Measurements from ENCODE around the gene LCN6. TPM values are rescaled to one million over a fixed set of nuclear protein-coding genes. Genes with fewer than 3 reads are reported as not detected.

LCN6 gene
- total RNA-seq, 1 donor from 2014 or later, result not detected

DNA sequence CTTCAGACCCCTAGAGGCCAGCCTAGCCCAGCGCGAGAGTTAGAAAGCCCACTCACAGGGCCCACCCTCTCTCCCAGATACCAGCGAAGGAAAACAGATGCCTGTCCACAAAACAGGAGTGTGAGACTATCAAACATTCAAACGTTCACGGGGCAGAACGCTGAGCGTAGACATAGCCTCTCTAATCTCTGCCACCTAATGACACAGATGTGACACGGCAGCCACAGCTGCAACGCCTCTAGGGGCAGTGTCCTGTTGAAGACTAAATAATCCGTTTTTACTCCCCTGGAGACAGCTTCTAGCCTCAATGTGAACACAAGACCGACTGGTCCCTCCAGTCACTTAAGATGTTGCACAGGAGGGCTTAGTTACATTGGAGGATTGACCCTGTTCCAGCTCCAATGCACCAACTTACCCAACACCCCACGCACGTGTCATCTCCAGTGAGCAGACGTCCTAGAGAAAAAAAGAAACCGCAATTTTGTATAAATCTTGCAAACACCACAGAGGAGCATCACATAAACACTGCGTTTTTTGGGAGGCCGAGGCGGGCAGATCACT lies 21.6 kb downstream of the LCN6 start:
- DNase-seq (ENCODE audit: low read depth, low spot score), result no peak

DNA sequence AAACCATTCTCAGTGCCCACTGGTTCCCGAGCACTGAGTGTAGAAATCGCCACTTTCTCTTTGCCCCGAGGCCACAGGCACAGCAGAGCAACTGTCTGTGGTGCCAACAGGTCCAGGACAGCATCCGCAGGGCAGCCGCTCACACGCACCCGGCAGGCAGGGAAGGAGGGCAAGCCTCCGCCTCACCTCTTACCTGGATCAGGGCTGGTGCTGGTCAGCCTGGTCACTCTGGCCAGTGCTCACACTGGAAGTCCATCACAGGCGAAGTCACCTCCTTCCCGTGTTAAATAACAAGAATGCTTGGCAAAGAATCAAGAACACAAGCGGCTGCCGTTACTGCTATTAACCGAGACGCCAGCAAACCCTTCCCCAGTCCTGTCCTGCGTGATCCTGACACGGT lies 22.2 kb downstream of the LCN6 start:
- no peak for DNase-seq (ENCODE audit: low read depth, low spot score)

DNA sequence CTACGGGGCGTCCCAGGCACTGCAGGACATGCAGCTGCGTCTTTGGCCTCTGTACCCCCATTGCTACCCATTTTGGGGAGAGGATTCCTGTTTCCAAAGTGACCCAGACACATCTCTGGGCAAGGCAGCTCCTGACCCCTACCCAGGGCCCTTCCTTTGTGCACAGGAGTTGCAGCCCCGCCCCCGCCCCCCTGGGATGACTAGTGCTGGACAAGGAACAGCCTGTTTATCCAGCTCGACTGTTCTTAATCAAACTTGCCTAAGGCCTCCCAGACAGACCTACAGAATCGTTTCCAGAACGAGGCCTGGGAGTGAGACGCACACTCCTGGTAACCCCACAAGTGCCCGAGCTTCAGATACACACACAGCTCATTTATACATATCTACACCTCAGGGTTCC lies 22.7 kb downstream of the LCN6 start:
- DNase-seq (ENCODE audit: low read depth, low spot score), result peak; percentile 48

DNA sequence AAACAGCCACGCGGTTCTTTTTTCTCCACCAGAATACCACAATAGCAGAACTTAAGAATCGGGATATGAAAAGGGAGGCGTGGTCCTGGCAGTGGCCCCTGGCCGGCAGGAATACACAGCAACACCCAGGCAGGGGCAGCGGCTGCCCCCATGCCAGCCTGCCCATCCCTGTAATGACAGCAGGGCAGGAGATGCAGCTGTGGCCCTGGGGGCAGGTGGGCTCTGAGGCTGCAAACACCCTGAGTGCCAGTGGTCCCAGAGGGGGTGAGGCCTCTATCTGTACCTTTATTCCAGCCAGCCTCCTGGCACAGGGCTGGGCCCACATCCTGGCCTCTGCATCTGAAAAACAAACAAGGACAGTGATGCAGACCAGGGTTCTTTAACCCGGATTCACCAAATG lies 23.6 kb downstream of the LCN6 start:
- no peak for DNase-seq (ENCODE audit: low read depth, low spot score)

DNA sequence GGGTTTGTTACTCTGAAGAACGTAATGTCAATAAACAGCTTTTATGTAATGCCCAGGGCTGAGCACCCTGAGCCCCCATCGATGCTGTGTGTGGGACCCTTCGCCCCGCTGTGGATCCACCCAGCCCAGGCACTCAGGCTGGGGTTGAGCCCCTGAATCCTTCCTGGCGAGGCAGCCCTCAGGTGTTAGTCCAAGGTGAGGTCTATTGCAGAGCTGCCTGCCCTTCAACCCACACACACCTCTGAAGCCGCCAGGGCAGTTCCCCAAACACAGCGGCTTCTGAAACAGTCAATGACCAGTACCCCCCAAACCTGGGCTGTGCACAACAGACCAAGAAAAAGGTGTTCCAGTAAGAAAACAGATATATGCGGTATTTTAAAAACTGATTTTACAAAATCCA lies 24.3 kb downstream of the LCN6 start:
- DNase-seq (ENCODE audit: low read depth, low spot score), result no peak

DNA sequence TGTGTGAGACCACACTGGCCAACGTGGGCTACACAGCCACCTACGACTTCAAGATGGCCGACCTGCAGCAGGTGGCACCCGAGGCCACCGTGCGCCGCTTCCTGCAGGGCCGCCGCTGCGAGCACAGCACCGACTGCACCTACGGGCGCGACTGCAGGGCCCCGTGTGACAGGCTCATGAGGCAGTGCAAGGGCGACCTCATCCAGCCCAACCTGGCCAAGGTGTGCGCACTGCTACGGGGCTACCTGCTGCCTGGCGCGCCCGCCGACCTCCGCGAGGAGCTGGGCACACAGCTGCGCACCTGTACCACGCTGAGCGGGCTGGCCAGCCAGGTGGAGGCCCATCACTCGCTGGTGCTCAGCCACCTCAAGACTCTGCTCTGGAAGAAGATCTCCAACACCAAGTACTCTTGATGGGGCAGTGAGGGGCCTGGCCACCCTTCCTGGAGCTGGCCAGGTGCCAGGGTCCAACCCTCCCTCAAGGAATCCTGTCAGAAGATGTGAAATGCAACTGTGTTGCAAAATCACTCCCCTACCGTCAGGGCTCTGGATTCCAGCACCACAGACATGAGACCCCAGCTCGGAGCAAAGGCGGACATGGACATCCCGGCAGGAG lies 24.9 kb downstream of the LCN6 start:
- no peak for DNase-seq (ENCODE audit: low read depth, low spot score)

DNA sequence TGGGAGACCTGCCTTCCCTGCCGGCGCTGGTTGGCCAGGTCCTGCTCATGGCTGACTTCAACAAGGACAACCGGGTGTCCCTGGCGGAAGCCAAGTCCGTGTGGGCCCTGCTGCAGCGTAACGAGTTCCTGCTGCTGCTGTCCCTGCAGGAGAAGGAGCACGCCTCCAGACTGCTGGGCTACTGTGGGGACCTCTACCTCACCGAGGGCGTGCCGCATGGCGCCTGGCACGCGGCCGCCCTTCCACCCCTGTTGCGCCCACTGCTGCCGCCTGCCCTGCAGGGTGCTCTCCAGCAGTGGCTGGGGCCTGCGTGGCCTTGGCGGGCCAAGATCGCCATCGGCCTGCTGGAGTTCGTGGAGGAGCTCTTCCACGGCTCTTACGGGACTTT lies 25.4 kb downstream of the LCN6 start:
- DNase-seq (ENCODE audit: low read depth, low spot score), result no peak

DNA sequence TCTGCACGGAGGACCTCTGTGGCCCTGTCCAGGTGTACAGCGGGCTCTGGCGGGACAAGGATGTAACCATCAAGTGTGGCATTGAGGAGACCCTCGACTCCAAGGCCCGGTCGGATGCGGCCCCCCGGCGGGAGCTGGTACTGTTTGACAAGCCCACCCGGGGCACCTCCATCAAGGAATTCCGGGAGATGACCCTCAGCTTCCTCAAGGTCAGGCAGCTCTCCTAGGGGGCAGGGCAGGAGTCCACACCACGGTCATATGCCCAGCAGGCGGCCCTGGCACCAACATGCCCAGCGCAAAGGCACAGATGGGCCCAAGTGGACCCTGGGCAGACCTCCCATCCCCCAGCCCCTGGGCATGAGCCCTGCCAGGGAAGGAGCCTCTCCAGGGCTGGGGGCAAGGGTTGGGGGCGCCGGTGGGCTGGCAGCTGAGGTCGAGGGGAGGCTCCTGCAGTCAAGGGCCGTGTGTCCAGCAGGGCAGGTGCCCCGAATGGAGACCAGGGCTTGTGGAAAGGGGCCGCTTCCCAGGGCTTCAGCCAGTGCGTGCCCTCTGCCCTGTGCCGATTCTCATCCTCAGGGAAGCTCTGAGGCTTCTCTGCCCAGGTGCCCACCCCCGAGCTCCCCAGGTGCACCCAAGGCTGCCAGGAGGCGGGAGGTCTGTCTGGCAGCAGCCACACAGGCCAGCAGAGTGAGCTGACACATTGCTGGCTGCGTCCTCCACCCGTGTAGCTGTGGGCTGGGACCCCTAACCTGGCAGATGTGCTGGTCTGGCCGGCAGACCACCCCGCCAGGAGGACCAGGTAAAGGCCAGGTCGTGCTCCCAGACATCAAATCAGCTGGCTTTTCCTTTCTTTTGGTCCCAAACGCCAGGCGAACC lies 26.0 kb downstream of the LCN6 start:
- no peak for DNase-seq (ENCODE audit: low read depth, low spot score)

DNA sequence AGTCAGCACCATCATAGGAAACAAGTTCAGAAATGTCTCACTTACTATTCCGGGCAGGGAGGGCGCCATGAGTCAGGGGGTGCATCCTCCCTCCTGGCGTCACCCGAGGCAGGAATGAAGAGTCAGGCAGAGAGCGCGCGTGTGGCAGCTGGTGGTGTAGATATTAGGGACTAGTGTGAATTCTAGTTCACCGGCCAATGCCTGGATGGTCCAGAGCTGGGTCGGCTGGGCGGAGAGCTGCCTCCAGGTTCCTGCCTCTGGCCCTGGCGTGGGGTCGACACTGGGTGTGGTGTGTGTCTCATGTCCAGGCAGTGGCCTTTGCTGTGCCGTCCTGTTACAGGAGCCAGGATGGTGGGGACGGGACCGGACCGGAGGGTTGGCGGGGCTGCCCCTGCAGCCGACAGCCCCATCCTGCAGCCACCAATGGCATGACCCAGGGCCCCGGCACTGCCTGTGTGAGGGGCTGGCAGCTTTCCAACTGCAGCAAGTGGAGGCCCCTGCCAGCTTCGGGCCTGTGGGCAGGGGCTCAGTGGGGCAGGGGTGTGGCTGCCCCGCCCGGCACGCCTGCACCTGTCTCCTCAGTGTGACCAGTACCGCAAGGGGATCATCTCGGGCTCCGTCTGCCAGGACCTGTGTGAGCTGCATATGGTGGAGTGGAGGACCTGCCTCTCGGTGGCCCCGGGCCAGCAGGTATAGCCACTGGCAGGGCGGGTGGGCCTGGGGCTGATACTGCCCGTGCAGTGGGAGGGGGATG lies 26.8 kb downstream of the LCN6 start:
- peak; percentile 61 for DNase-seq (ENCODE audit: low read depth, low spot score)

DNA sequence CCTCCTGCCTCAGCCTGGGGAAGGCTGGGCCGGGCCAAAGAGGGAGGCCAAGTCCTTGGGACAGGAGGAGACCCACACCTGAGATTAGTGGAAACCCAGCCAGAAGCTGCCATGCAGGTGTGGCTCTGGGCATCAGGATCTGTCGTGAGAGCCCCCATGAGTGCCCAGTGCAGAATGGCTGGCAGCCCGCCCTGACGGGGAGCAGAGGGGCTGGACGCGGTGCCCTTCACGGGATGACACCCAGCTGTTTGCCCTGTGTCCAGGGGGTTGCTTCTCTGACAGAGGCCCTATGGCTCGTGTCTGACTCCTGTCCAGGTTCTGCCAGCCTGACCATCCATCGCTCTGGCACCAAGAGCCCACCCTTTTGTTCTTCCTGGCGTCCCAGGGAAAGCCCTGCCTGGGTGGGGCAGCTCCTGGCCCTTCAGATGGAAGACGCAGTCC lies 27.4 kb downstream of the LCN6 start:
- DNase-seq (ENCODE audit: low read depth, low spot score), result no peak

DNA sequence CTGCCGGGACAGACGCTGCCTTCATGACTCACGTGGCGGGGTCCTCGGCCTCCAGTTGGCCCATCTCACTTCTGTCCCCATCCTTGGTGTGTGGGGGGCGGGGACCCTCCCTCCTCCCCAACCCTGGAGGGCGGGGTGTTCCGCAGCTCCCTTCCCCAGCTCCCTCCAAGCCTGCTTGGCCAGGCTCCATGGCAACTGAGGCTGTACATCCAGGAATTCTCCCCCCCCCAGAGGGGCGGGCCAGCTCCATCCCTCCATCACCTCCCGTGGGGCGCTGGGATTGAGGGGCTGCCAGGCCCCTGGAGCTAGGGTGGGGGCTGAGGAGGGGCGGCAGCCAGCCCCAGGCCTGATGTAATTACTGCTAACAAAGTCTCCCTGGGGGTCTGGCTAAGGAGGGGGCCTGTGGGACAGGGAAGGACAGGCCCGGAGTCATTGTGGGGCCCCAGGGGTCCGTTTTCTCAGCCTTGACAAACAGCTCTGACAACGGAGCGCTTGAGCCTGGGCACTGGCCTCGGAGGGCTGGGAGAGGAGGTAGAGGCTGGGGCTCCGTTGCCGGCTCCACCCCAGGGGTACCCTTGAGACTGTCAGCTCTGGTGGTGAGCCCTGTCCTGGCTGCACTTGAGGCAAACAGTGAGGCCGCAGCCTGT lies 28.0 kb downstream of the LCN6 start:
- no peak for DNase-seq (ENCODE audit: low read depth, low spot score)

DNA sequence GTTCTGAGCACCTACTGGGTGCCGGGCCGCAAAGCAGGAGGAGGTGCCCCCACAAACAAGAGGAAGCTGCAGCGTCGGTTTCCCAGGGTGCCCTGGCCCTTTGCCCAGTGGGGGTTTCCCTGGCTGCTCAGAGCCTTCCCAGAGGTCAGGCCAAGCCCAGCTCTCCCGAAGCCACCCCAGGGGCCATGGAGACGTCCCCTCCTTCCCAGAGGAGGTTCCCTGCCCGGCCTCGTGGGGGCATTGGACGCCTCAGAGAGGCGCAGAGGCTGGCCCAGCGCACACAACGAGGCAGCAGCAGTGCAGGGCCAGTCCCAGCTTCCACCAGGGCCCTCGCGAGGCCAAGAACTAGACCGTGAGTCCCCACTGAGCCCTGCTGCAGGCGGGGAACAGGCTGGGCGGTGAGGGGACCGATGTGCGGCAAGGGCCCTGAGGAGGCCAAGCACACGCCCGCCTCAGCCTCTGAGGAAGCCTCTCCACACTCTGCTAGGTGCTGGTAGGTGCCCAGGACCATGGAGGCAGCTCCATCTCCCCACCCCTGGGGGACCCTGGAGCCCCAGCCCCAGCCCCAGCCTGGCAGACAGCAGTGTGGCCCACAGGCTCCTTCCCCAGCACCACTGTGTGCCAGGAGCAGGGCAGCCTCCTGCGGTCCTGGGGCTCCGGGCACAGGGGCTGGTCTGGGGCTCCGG lies 29.0 kb downstream of the LCN6 start:
- no peak for DNase-seq (ENCODE audit: low read depth, low spot score)

DNA sequence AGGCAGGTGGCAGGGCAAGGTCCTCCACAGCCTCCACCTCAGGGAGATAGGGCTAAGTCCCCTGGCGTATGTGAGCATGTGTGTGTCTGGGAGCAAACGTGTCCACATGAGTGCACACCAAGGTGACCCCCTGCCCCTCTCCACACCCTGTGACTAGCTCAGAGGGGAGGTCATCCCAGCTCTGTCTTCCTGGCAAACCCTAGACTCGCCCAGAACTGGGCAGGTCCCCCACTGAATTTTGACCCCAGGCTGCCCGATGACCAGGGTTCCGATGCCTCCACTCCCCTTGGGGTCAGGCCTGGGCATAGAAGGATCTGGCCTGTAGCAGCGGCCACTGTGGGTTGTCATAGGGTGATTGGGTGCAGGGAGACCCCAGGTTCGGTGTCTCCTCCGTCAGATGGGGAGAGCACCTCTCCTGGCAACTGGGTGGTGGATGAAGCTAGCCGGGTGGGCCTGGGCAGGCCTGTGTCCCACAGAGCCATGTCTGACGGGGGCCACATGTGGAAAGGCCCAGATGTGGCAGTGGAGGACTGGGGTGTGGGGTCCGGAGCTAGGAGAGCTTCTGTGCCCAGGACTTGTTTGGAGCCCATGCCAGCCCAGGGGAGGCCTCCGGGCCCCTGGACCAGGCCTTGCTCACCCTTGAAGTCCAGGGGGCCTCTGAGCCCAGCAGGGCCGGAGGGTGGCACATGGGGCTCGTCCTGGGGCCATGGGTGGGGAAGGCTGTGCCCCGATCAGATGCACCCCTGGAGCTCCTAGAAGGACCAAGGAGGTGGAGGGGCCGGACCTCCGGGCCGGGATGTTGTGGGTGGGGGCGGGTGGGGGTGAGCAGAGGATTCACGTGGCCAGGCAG lies 29.8 kb downstream of the LCN6 start:
- no peak for DNase-seq (ENCODE audit: low read depth, low spot score)

DNA sequence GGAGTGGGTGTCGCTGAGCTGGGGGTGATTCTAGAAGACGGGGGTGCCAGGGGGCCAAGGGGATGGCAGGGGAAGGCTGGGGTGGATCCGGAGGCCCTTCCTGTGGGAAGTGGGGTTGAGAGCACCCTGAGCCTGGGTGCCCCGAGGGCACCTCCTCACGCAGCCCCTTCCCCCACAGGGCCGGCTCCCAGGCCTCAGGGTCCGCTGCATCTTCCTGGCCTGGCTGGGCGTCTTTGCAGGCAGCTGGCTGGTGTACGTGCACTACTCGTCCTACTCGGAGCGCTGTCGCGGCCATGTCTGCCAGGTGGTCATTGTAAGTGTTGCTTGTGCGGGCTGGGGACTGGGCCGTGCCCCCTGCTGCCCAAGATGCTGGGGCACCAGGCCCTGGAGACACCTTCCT lies 30.9 kb downstream of the LCN6 start:
- DNase-seq (ENCODE audit: low read depth, low spot score), result no peak

DNA sequence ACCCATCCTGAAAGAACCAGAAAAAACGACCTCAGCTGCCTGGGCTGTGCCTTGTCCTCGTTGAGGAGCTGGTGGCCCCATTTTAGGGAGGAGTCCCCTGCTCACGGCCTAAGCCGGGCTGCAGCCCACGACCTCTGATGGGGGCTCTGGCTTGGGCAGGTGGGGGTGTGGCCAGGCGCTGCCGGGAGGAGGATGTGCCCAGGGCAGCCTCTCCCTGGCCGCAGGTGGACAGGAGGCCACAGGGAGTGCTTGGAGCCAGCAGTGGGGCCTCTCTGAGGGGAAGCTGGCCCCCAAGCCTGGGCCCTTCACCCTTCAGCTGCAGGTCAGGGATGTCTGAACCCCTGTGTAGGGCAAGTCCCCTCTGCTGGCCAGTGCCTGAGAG lies 33.4 kb downstream of the LCN6 start:
- DNase-seq (ENCODE audit: low read depth, low spot score), result no peak

DNA sequence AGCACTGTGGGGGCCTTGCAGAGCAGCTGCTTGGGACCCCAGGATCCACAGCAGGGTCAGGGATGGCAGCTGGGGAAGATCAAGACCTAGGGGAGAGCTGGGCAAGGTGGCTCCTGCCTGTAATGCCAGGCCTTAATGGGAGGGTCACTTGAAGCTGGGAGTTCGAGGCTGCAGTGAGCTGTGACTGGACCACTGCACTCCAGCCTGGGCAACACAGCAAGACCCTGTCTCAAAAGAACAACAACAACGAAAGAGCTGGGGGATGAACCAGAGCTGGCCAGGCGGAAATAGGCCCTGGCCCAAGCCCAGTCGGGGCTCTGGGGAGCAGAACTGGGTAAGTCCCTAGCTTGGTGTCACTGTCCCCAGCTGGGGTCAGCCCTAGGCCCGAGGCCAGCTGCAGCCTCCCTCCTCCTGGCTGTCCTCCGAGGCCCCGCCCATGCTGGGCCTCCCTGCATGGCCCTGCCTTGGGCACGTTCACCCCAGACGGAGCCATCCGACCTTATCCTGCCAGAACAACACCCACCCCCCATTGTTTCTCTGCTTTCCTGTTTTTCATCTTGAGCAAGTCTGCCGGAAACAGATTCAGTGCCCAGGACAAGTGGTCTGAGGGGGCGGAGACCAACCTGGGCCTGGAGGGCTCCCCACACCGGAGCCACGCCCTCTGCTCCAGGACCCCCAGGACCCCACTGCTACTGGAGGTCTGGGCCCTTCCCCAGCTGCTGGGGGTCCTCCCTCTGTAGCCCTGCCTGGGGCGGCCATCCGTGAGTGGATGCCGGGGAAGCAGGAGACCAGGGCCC lies 34.0 kb downstream of the LCN6 start:
- DNase-seq (ENCODE audit: low read depth, low spot score), result peak; percentile 88

DNA sequence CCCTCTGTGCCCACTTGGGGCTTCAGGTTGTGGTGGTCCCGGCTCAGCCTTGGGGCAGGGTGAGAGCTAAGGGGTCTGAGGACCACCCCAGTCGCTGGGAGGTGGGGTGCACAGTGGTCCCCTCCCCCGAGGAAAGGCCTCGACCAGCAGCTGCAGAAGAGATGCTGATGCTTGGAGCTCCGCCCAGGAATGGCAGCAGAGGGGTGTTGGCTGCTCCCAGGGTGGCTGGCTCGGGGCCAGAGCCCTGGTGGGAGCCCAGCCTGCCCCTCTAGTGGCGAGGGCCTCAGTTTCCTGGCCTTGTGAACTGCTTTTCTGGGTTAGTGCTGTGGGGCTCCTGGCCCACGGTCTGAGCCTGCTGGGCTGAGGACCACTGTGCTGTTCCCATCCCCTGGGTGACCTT lies 34.8 kb downstream of the LCN6 start:
- DNase-seq (ENCODE audit: low read depth, low spot score), result no peak

DNA sequence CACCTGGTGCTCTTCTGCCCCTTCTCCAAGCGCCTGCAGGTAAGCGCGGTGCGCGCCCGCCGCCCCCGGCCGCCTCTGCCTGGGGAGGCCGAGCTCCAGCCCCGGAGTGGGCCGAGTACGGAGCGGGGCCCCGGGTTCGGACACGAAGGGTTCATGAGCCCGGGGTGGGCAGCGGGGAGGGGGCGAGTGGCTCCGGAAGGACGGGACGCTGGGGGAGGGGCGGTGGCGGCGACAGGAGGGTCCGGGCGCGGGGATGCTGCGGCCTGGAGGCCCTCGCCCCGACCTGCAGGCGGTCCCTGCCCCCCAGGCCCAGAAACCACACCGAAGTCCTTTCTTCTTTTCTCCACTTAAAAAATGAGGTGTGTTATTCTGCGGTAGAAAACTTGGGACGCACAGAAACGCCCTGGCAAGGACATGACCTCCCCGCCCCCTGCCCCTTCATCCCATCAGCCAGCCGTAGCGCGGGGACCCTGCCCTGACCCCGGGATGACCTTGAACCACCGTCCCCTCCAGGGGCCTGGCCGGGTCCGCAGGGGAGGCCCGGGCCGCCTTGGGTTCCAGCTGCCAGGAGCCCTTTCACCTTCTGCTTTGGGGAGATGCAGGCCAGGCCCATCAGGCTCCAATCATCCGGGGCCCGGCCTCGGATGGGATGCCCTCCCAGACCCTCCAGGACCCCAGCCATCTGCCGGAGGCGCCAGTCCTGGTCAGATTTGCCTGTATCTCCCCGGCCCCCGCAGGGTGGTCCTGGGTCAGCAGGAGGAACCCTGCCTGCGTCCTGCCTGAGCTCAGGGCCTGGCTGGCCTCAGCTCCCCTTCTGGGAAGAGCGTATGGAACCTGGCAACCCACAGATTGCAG lies 35.4 kb downstream of the LCN6 start:
- no peak for DNase-seq (ENCODE audit: low read depth, low spot score)

Measured in pulmonary artery endothelial cell (primary cell).